RWPE2 (cell line): ENCODE measurements around the gene C12orf54.

ENCODE experiments used
- ATAC-seq: fragments of 200-7000 bp; cut with Tn5 transposase; 3 replicates; pipeline ENCODE4 v1.9.1; 2021; ENCODE audit warnings: low read depth
- DNase-seq: peaks from one replicate; pipeline ENCODE4 v3.0.0-alpha.2; 2020; ENCODE audit warnings: low spot score
- H3K27ac ChIP-seq: fragments of 450-650 bp; 2 replicates; pipeline ENCODE4 v1.5.1; 2017; ENCODE audit warnings: mild to moderate bottlenecking; ENCODE audit not compliant: poor library complexity, severe bottlenecking
- H3K27me3 ChIP-seq: fragments of 250-450 bp; sonication (Bioruptor Pico); 2 replicates; pipeline ENCODE4 v1.5.1; 2021; ENCODE audit warnings: mild to moderate bottlenecking, moderate library complexity; ENCODE audit not compliant: insufficient read depth, poor library complexity, severe bottlenecking
- H3K36me3 ChIP-seq: fragments of 250-450 bp; sonication (Bioruptor Pico); 2 replicates; pipeline ENCODE4 v1.5.1; 2020; ENCODE audit warnings: low read depth, mild to moderate bottlenecking, moderate library complexity
- H3K4me1 ChIP-seq: fragments of 250-450 bp; sonication (Bioruptor Pico); 2 replicates; pipeline ENCODE4 v1.5.1; 2021; ENCODE audit warnings: mild to moderate bottlenecking, moderate library complexity; ENCODE audit not compliant: insufficient read depth, poor library complexity, severe bottlenecking
- H3K4me3 ChIP-seq: fragments of 250-450 bp; sonication (Bioruptor Pico); 2 replicates; pipeline ENCODE4 v1.5.1; 2021; ENCODE audit warnings: mild to moderate bottlenecking, moderate library complexity; ENCODE audit not compliant: severe bottlenecking
- H3K9me3 ChIP-seq: fragments of 250-450 bp; sonication (Bioruptor Pico); 2 replicates; pipeline ENCODE4 v1.5.1; 2021; ENCODE audit warnings: mild to moderate bottlenecking, moderate library complexity; ENCODE audit not compliant: severe bottlenecking
- TF ChIP-seq, protein P1 (sequence below): fragments of 450-650 bp; IDR thresholded peaks from one replicate; pipeline ENCODE4 v1.5.1; 2017; ENCODE audit warnings: mild to moderate bottlenecking, moderate library complexity; ENCODE audit not compliant: poor library complexity, severe bottlenecking

The C12orf54 gene

DNA sequence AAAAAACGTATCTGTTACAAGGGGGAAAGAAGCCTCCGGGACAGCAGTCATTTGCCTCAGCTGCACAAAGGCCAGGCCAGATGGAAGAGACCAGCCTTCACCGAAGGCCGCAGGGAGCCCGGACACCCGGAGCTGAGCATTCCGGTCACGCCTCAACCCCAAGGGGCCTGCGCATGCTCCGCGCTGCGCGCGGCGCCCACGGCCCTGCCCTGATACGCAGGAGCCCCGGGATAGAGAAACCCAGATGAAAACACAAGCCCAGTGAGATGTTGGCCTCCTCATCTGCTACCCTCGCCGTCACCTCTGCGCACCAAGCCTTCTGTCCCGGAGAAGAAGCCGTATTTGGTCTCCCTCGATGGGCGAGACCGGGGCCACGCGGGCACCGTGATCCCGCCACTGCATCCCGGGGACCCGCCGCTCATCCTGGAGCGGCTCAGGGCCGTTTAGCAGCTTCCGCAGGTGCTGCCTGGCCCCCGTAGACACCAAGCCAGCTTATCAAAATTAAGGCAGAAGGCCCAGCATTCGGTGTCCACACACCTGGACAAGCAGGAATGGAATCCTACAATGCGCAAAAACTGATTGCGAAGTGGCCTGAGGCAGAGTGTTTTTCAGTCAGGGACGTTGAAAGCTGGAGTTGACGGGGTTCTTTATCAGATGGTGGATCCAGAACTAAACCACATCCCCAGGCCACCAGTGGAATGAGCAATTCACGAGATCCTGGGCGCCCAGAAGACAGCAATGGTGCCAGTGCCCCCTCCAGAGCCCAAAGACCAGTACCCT, 45.8 kb downstream of the C12orf54 start:
- H3K36me3 ChIP-seq: no peaks in the 10 kb centered on the region

DNA sequence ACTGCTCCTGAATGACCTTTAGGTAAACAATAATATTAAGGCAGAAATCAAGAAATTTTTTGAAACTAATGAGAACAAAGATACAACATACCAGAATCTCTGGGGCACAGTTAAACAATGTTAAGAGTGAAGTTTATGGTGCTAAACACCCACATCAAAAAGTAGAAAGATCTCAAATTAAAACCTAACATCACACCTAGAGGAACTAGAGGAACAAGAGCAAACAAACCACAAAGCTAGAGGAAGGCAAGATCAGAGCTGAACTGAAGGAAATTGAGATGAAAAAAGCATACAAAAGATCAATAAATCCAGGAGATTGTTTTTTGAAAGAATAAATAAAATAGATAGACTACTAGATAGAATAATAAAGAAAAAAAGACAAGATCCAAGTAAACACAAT, 50.3 kb downstream of the C12orf54 start:
- Histone ChIP-seq H3K27ac (no peak overlapping the region), H3K4me3 (no peak overlapping the region), H3K4me1 (no peaks in the 10 kb centered on the region), H3K9me3 (no peaks in the 10 kb centered on the region), H3K36me3 (no peaks in the 10 kb centered on the region), H3K27me3 (peaks cover 11% of the 10 kb centered on the region)
- DNase-seq (no peak), ATAC-seq (no peak)
- TF ChIP-seq, protein P1, sequence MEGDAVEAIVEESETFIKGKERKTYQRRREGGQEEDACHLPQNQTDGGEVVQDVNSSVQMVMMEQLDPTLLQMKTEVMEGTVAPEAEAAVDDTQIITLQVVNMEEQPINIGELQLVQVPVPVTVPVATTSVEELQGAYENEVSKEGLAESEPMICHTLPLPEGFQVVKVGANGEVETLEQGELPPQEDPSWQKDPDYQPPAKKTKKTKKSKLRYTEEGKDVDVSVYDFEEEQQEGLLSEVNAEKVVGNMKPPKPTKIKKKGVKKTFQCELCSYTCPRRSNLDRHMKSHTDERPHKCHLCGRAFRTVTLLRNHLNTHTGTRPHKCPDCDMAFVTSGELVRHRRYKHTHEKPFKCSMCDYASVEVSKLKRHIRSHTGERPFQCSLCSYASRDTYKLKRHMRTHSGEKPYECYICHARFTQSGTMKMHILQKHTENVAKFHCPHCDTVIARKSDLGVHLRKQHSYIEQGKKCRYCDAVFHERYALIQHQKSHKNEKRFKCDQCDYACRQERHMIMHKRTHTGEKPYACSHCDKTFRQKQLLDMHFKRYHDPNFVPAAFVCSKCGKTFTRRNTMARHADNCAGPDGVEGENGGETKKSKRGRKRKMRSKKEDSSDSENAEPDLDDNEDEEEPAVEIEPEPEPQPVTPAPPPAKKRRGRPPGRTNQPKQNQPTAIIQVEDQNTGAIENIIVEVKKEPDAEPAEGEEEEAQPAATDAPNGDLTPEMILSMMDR: no peak

More for the DNA sequence above, 45.8 kb downstream of the C12orf54 start:
- no peaks in the 10 kb centered on the region for H3K4me1 ChIP-seq
- H3K9me3 ChIP-seq: no peaks in the 10 kb centered on the region
- TF ChIP-seq, protein P1: no peak
- H3K4me3 ChIP-seq: no peak overlapping the region
- ATAC-seq: no peak
- H3K27me3 ChIP-seq: peaks cover 7% of the 10 kb centered on the region
- no peak overlapping the region for H3K27ac ChIP-seq
- DNase-seq: no peak

DNA sequence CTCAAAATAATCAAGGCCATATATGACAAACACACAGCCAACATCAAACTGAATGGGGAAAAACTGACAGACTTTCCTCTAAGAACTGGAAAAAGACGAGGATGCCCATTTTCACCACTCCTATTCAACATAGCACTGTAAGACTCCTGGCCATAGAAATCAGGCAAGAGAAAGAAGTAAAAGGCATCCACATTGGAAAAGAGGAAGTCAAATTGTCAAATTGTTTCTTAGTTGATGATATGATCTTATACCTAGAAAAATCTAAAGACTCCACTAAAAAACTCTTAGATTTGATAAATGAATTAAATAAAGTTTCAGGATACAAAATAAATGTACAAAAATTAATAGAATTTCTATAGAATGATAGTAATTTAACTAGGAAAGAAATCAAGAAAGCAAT, 54.3 kb downstream of the C12orf54 start:
- peaks cover 11% of the 10 kb centered on the region for H3K27me3 ChIP-seq
- H3K27ac ChIP-seq: no peak overlapping the region
- no peaks in the 10 kb centered on the region for H3K36me3 ChIP-seq
- ATAC-seq (no peak), DNase-seq (no peak)
- H3K9me3 ChIP-seq: no peaks in the 10 kb centered on the region
- H3K4me1 ChIP-seq: no peaks in the 10 kb centered on the region
- H3K4me3 ChIP-seq: no peak overlapping the region
- TF ChIP-seq, protein P1: no peak

DNA sequence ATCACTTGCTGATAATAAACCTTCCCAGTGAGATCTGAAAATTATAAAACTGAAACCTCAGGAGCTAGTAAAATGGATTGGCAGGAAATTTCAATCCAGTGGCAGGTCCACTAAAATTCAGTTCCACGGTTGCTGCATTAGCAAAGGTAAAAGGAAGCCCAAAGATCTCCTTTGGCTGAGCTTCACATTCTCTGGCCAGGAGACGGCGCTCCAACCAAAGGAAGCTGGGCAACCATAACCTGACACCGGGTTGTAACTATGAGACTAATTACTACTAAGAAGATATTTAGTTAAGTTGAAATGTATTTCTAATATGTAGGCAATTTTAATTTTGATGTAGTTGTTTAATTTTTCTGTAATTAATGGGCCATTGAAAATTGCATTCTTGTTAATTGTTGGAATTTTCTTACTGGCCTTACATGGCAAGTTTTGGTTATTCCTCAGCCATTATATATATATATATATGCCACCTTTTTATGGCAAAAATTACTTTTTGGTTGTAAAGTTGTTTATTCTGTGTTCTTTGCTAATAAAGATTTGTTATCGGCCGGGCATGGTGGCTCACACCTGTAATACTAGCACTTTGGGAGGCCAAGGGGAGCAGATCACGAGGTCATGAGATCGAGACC, 60.1 kb downstream of the C12orf54 start:
- no peaks in the 10 kb centered on the region for H3K36me3 ChIP-seq
- H3K27ac ChIP-seq: no peak overlapping the region
- DNase-seq: no peak
- peaks cover 5% of the 10 kb centered on the region for H3K27me3 ChIP-seq
- H3K9me3 ChIP-seq: no peaks in the 10 kb centered on the region
- TF ChIP-seq, protein P1: peak; percentile 92
- no peaks in the 10 kb centered on the region for H3K4me1 ChIP-seq
- peak; percentile 62; the same call in 2 of the 3 replicates for ATAC-seq
- H3K4me3 ChIP-seq: no peak overlapping the region

DNA sequence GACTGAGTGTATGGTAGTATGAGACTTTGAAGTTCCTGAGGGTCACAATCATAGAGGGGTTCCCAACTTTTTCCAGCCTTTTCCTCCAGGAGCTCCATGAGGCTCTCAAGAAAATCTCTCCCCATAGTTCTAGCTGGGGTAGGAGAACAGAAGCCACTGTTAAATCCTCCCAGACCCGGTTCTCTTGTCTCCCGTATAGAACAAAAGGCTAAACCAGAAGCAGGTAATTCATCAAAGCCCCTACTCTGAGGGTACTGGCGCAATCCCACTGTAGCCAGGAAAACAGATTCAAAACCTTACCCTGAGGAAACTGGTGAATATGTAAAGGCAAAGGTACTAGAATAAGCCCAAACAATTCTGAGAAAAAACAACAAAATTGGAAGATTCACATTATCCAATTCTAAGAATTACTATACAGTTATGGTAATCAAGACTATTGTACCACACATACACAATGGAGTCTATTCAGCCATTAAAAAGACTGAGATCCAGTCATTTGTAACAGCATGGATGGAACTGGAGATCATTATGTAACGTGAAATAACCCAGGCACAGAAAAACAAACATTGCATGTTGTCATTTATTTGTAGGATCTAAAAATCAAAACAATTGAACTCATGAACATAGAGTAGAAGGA, 63.7 kb downstream of the C12orf54 start:
- Histone ChIP-seq H3K36me3 (no peaks in the 10 kb centered on the region), H3K9me3 (no peaks in the 10 kb centered on the region), H3K27ac (no peak overlapping the region), H3K27me3 (peaks cover 5% of the 10 kb centered on the region), H3K4me3 (no peak overlapping the region), H3K4me1 (no peaks in the 10 kb centered on the region)
- DNase-seq: no peak
- ATAC-seq: no peak
- TF ChIP-seq, protein P1: no peak
